ENCODE data around the gene ARID4A.

ARID4A gene

GRCh38 chr14:58376791-58377190, 78.4 kb downstream of the ARID4A start:
- H3K4me3 ChIP-seq (ENCODE audit: low read length) = no peak overlapping the region
- DNase-seq (ENCODE audit: low read depth) = no peak
- no peak for TF ChIP-seq CTCF (conservative IDR thresholded peaks at IDR 0.05; ENCODE audit: low read depth, low read length)

GRCh38 chr14:58390830-58391229, 92.5 kb downstream of the ARID4A start:
- TF ChIP-seq CTCF (conservative IDR thresholded peaks at IDR 0.05; ENCODE audit: low read depth, low read length) = no peak
- no peak overlapping the region for H3K4me3 ChIP-seq (ENCODE audit: low read length)
- DNase-seq (ENCODE audit: low read depth) = no peak

GRCh38 chr14:58395562-58395811, 97.1 kb downstream of the ARID4A start:
- DNase-seq (ENCODE audit: low read depth) = no peak
- no peak for TF ChIP-seq CTCF (conservative IDR thresholded peaks at IDR 0.05; ENCODE audit: low read depth, low read length)
- H3K4me3 ChIP-seq (ENCODE audit: low read length) = peak overlapping the region; percentile 35

GRCh38 chr14:58395812-58396788, 97.7 kb downstream of the ARID4A start, which contains the start of gene TOMM20L:
TOMM20L (plus strand) TSS chr14:58395930; CDS start chr14:58395958, 28 bp downstream.
- peak; percentile 46 for TF ChIP-seq CTCF (conservative IDR thresholded peaks at IDR 0.05; ENCODE audit: low read depth, low read length)
- peak within 1 kb of the TSS; percentile 55 for H3K4me3 ChIP-seq (ENCODE audit: low read length)
- DNase-seq (ENCODE audit: low read depth) = peak; percentile 9

- no peak overlapping the region for H3K4me3 ChIP-seq (ENCODE audit: low read length)
- no peak for DNase-seq (ENCODE audit: low read depth)
- TF ChIP-seq CTCF (conservative IDR thresholded peaks at IDR 0.05; ENCODE audit: low read depth, low read length) = no peak
Measured at GRCh38 chr14:58397156-58397555, 98.8 kb downstream of the ARID4A start.

- no peak overlapping the region for H3K4me3 ChIP-seq (ENCODE audit: low read length)
- no peak for TF ChIP-seq CTCF (conservative IDR thresholded peaks at IDR 0.05; ENCODE audit: low read depth, low read length)
- no peak for DNase-seq (ENCODE audit: low read depth)
Measured at GRCh38 chr14:58398495-58398894, 100.1 kb downstream of the ARID4A start.

- DNase-seq (ENCODE audit: low read depth) = no peak
- no peak overlapping the region for H3K4me3 ChIP-seq (ENCODE audit: low read length)
- TF ChIP-seq CTCF (conservative IDR thresholded peaks at IDR 0.05; ENCODE audit: low read depth, low read length) = no peak
Measured at GRCh38 chr14:58398895-58399294, 100.5 kb downstream of the ARID4A start.
